Stimulated activated CD4-positive, alpha-beta T cell treated with anti-CD3 and anti-CD28 coated beads, Interleukin-1b, Interleukin-23, amount 100 ng/mL, for 24 hours (primary cell): ENCODE data around the gene CD276.
"Not testable (repeated sequence)": the region's sequence is repeated elsewhere in the genome, so short reads cannot be mapped to it uniquely, and the experiment has no call there.

Experiments
- DNase-seq, 4 experiments: peaks; one replicate each; pipeline ENCODE4 v3.0.0-alpha.2; 2020; ENCODE audit warnings: low read depth in 4 of 4, low spot score in 1 of 4

The CD276 gene

GRCh38 chr15:73709686-73710085 lies 25.5 kb downstream of the CD276 start:
- DNase-seq: no peak

GRCh38 chr15:73710321-73710720 lies 26.1 kb downstream of the CD276 start:
- DNase-seq: no peak

GRCh38 chr15:73711526-73711925 lies 27.3 kb downstream of the CD276 start:
- no peak for DNase-seq

- no peak for DNase-seq
These were observed 27.9 kb downstream of the CD276 start for GRCh38 chr15:73712107-73712506.

- no peak for DNase-seq
These were observed 30.6 kb downstream of the CD276 start for GRCh38 chr15:73714695-73715301.

- no peak for DNase-seq
These were observed 31.2 kb downstream of the CD276 start for GRCh38 chr15:73715417-73715816.

- DNase-seq: no peak
These were observed 32.2 kb downstream of the CD276 start for GRCh38 chr15:73716417-73716816.

GRCh38 chr15:73717206-73717605 lies 33.0 kb downstream of the CD276 start:
- DNase-seq: no peak

- DNase-seq: no peak
These were observed 33.6 kb downstream of the CD276 start for GRCh38 chr15:73717802-73718201.

GRCh38 chr15:73718694-73719093 lies 34.5 kb downstream of the CD276 start:
- DNase-seq: no peak

- DNase-seq: no peak
These were observed 38.2 kb downstream of the CD276 start for GRCh38 chr15:73722425-73722824.

GRCh38 chr15:73723191-73723590 lies 39.0 kb downstream of the CD276 start:
- DNase-seq: no peak

- no peak for DNase-seq
These were observed 40.0 kb downstream of the CD276 start for GRCh38 chr15:73724212-73724611.

- DNase-seq: no peak
These were observed 43.3 kb downstream of the CD276 start for GRCh38 chr15:73727330-73727976.

GRCh38 chr15:73732051-73732450 lies 47.9 kb downstream of the CD276 start:
- DNase-seq: not testable (repeated sequence)

- no peak for DNase-seq
These were observed 48.7 kb downstream of the CD276 start for GRCh38 chr15:73732930-73733329.

GRCh38 chr15:73737535-73737934 lies 53.4 kb downstream of the CD276 start:
- no peak for DNase-seq

- DNase-seq: no peak
These were observed 56.2 kb downstream of the CD276 start for GRCh38 chr15:73740152-73741048.

GRCh38 chr15:73741321-73741836 lies 57.2 kb downstream of the CD276 start:
- no peak for DNase-seq

- no peak for DNase-seq
These were observed 60.1 kb downstream of the CD276 start for GRCh38 chr15:73744293-73744692.

GRCh38 chr15:73745073-73745472 lies 60.9 kb downstream of the CD276 start:
- DNase-seq: no peak

GRCh38 chr15:73746261-73746660 lies 62.1 kb downstream of the CD276 start:
- no peak for DNase-seq
